ENCODE data around the gene OPRD1.
"Not testable (repeated sequence)": the region's sequence is repeated elsewhere in the genome, so short reads cannot be mapped to it uniquely, and the experiment has no call there.

DNA sequence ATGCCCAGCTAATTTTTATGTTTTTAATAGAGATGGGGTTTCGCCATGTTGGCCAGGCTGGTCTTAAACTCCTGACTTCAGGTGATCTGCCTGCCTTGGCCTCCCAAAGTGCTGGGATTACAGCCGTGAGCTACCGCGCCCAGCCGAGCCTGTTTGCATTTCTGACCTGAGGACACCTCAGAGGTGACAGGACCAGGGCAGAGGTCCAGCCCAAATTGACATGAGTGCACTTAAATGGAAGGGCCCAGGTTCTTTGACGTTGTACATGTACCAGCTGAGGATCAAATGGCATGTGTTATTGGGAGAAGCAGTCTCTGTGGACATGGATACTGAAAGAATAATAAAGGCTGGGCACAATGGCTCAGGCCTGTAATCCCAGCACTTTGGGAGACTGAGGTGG, 35.2 kb downstream of the OPRD1 start:
- not testable (repeated sequence) for TF ChIP-seq POLR2A, POLR2AphosphoS5 (IDR thresholded peaks at IDR 0.05; ENCODE audit: low read depth, low read length)
